ENCODE measurements around the gene EML4. TPM values are rescaled to one million over a fixed set of nuclear protein-coding genes. Genes with fewer than 3 reads are reported as not detected.

EML4 gene
- total and polyA plus RNA-seq, 9 donors, result 11.6 to 46.5 (median 31.5) TPM

DNA sequence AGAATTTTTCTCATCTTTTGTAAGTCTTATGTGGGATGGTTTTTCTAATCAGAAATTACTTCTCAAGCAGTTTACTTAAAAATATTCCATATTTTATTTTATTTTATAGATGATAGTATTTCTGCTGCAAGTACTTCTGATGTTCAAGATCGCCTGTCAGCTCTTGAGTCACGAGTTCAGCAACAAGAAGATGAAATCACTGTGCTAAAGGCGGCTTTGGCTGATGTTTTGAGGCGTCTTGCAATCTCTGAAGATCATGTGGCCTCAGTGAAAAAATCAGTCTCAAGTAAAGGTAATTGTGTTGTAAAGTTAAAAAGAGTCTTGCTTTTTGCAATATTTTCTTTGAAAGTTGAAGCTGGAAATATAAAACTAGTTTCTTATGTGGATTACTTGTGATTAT, 76.2 kb downstream of the EML4 start:
- 93 to 97% (median 96%) methylated on average over 4 of the region's 4 CpGs for WGBS, 3 donors
- Histone ChIP-seq H3K4me3 (no peak overlapping the region), H3K9me3 (no peaks in the 10 kb centered on the region), H3K27ac (no peak overlapping the region), H3K27me3 (no peaks in the 10 kb centered on the region), H3K36me3 (no peaks in the 10 kb centered on the region), H3K4me1 (ENCODE audit: insufficient read depth) (no peaks in the 10 kb centered on the region)
- no peak for TF ChIP-seq EP300 (IDR thresholded peaks at IDR 0.05)
- TF ChIP-seq, protein P1, sequence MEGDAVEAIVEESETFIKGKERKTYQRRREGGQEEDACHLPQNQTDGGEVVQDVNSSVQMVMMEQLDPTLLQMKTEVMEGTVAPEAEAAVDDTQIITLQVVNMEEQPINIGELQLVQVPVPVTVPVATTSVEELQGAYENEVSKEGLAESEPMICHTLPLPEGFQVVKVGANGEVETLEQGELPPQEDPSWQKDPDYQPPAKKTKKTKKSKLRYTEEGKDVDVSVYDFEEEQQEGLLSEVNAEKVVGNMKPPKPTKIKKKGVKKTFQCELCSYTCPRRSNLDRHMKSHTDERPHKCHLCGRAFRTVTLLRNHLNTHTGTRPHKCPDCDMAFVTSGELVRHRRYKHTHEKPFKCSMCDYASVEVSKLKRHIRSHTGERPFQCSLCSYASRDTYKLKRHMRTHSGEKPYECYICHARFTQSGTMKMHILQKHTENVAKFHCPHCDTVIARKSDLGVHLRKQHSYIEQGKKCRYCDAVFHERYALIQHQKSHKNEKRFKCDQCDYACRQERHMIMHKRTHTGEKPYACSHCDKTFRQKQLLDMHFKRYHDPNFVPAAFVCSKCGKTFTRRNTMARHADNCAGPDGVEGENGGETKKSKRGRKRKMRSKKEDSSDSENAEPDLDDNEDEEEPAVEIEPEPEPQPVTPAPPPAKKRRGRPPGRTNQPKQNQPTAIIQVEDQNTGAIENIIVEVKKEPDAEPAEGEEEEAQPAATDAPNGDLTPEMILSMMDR (IDR thresholded peaks at IDR 0.05), result no peak
- TF ChIP-seq POLR2A (IDR thresholded peaks at IDR 0.05), result no peak
- intact Hi-C loops (cut with DNase I), result no loop called here
- no peak for DNase-seq

GRCh38 chr2:42246562-42246961, 77.4 kb downstream of the EML4 start:
- Histone ChIP-seq H3K27ac (no peak overlapping the region), H3K36me3 (no peaks in the 10 kb centered on the region), H3K4me3 (no peak overlapping the region), H3K27me3 (no peaks in the 10 kb centered on the region), H3K9me3 (no peaks in the 10 kb centered on the region), H3K4me1 (ENCODE audit: insufficient read depth) (no peaks in the 10 kb centered on the region)
- TF ChIP-seq, protein P1 (IDR thresholded peaks at IDR 0.05), result no peak
- TF ChIP-seq POLR2A (IDR thresholded peaks at IDR 0.05) (no peak), EP300 (IDR thresholded peaks at IDR 0.05) (no peak)
- 93 to 97% (median 95%) methylated on average over 1 of the region's 1 CpG for WGBS, 3 donors
- no peak for DNase-seq
- intact Hi-C loops (cut with DNase I), result no loop called here

DNA sequence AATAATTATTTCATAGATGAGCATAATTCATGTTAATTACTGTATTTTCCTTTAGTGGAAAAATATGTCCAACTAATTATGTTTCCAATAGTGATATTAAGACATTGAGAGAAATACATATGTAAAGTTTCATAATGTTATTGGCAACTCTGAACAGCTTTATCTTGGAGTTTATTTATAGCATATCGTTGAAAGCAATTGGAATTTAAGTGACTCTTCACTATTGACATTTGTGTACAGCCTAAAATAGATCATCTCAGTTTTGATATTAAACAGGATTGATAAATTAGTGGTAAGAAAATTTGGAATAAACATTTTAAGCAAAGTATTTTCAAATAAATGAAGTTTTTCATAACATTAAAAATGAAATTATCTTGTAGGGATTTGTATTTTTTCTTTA, 79.7 kb downstream of the EML4 start:
- no peak overlapping the region for H3K4me3 ChIP-seq
- H3K4me1 ChIP-seq (ENCODE audit: insufficient read depth), result no peaks in the 10 kb centered on the region
- no peaks in the 10 kb centered on the region for H3K27me3 ChIP-seq
- H3K9me3 ChIP-seq, result no peaks in the 10 kb centered on the region
- no peak for TF ChIP-seq POLR2A (IDR thresholded peaks at IDR 0.05)
- no peak for DNase-seq
- intact Hi-C loops (cut with DNase I), result no loop called here
- H3K36me3 ChIP-seq, result no peaks in the 10 kb centered on the region
- WGBS, 3 donors, result 39 to 64% (median 53%) methylated on average over 1 of the region's 1 CpG
- no peak overlapping the region for H3K27ac ChIP-seq

DNA sequence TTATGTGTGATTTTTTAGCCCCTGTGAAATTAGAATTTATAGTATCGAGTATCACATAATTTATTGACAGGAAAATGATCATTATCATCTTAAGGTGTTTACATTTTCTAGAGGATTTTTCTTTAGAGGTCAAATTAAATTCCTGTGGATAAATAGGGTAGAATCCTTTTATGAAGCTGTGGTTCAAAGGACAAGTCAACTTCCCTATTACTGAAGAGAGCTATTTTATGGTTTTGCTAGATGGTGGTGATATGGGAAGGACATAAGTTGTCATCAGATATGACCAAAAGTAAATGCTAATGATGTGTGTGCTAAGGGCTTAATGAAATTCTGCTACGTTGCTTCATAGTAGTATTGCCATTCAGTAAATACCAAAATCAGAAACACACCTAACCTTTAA, 80.1 kb downstream of the EML4 start:
- Histone ChIP-seq H3K27me3 (no peaks in the 10 kb centered on the region), H3K4me3 (no peak overlapping the region), H3K36me3 (no peaks in the 10 kb centered on the region), H3K9me3 (no peaks in the 10 kb centered on the region), H3K27ac (no peak overlapping the region), H3K4me1 (ENCODE audit: insufficient read depth) (no peaks in the 10 kb centered on the region)
- intact Hi-C loops (cut with DNase I), result no loop called here
- TF ChIP-seq, protein P1 (IDR thresholded peaks at IDR 0.05), result no peak
- no peak for TF ChIP-seq EP300 (IDR thresholded peaks at IDR 0.05)
- no peak for TF ChIP-seq POLR2A (IDR thresholded peaks at IDR 0.05)
- DNase-seq, result no peak
- 88 to 89% (median 89%) methylated on average over 2 of the region's 2 CpGs for WGBS, 3 donors

DNA sequence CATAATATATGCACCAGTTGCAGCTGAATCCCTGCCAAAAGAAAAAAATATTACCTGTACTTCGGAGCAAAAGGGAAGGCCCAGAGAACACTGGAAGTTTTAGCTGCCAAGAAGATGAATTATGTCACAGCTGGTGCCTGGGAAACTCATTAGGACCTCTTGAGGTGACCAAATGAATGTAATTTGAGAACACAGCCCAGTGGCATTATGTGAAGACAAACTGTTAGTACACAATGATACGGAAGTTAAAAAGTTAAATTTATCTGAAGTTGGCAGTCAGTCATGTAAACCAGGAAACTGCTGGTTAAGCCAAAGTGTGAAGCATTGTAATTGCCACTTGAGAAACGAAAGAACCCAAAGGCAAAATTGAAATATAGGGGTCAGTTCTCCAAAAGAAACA, 80.7 kb downstream of the EML4 start:
- Histone ChIP-seq H3K27me3 (no peaks in the 10 kb centered on the region), H3K36me3 (no peaks in the 10 kb centered on the region), H3K4me1 (ENCODE audit: insufficient read depth) (no peaks in the 10 kb centered on the region), H3K9me3 (no peaks in the 10 kb centered on the region), H3K27ac (no peak overlapping the region), H3K4me3 (no peak overlapping the region)
- TF ChIP-seq POLR2A (IDR thresholded peaks at IDR 0.05) (no peak), EP300 (IDR thresholded peaks at IDR 0.05) (no peak)
- TF ChIP-seq, protein P1 (IDR thresholded peaks at IDR 0.05), result no peak
- DNase-seq, result no peak
- WGBS, 3 donors, result 60 to 70% (median 68%) methylated on average over 3 of the region's 3 CpGs
- intact Hi-C loops (cut with DNase I), result no loop called here

All from ovary (tissue), 9 donors.